Hepatic stellate cell (primary cell): Measurements from ENCODE around the gene RANBP17.

ENCODE experiments used
- DNase-seq: peaks from one replicate; pipeline ENCODE4 v3.0.0; 2011; ENCODE audit warnings: low spot score

The RANBP17 gene

DNA sequence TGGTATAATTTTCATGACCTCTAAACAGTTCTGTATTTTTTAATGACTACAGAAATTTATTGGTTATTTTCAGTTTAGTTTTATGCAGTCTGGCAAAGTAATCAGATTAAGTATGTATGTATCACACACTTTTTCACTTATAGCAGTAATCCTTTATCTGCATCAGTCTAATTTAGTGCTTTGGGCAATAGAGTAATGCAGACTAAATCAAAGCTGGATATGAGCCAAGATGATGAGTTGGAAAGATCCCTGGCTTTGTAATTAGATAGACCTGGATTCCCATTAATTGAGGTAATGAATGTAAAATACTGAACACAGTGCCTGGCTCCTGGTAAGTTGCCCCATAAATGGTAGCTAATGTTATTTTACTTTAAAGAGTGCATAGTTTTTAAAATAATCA, 231.8 kb downstream of the RANBP17 start:
- DNase-seq, result no peak

GRCh38 chr5:171094356-171094755, 232.5 kb downstream of the RANBP17 start:
- no peak for DNase-seq

- no peak for DNase-seq
Observed at GRCh38 chr5:171102877-171103610, 241.2 kb downstream of the RANBP17 start.

DNA sequence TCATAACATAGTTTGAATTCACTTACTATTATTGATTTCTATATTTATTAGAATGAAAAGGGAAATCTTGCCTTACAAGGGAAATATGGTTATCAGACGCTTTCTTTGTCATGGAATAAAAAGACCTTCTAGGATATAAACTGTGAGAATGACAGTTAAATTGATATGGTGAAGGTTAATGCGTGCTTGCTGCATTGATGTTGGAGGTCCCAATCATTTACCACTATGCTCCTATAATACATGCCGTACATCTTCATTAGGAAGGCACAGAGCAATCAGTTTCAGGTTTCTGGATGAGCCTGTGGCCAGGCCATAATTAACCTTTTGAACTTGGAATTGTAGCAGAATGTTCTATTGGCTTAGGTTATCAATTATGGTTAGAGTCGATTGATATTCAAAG, 245.9 kb downstream of the RANBP17 start:
- DNase-seq, result no peak

DNA sequence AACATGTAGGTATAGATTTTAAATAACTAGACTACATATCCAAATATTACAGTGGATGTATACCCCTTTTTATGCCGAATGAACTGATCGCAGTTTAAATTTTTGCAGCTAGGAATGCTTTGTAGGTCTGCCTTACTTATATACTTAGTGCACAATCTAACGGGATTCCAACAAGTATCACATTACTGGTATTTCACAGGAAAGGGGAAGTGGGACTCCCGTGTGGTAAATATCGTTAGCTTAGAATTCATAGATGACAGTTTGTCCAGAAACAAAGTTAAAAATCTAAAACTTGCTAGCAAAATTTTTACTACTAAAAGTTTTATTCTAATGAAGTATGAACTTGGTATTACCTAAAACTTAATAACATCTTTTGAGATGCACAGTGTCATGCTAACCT, 253.7 kb downstream of the RANBP17 start:
- DNase-seq, result no peak

DNA sequence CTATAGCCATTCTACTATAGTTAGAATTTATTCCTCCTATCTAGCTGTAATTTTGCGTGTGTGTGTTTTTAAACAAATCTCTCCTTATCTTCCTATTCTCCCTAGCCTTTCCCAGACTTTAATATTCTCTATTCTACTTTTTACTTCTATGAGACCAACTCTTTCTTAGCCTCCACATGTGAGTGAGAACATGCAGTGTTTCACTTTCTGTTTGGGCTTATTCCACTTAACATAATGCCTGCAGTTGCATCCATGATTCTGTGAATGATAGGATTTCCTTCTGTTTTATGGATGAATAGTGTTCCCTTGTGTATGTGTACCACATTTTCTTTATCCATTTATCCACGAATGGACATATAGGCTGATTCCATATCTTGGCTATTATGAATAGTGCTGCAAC, 254.9 kb downstream of the RANBP17 start:
- DNase-seq, result no peak

- no peak for DNase-seq
Observed at GRCh38 chr5:171120986-171121622, 259.3 kb downstream of the RANBP17 start.

- no peak for DNase-seq
Observed at GRCh38 chr5:171121638-171122037, 259.8 kb downstream of the RANBP17 start.

DNA sequence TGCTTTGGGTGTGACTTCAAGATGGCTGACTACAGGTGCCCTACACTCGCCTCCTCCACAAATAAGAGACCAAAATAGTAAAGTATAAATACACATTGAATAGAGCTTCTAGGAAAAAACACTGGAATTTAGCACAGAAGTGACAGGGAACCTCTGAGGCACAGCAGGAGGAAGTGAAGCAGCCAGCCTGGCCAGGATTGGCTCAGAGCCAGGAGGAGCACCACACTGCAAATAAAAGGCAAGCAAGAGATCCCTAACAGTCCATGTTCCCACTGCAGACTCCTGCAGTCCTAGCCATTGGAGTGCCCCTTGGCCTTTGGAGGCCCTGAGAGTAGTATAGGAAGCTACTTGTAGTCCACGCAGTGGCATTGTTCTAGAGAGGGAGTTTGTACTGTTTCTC, 260.6 kb downstream of the RANBP17 start:
- no peak for DNase-seq

DNA sequence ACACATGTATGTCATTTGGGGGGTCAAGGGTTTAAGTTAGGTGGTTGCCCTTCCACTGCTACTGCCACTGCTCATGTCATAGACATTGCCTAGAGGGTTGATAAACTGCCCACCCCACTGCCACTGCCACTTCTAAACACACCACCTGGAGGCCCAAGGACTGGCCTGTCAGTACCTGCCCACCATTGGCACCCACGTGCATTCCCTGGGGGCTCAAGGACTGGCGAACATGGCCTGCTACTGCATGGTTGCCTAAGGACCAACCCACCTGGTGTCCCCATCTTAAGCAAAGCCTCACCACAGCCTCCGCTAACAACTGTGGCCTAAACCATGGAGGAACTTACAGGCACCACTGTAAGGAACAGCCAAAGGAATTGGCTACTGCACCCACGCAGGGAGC, 261.6 kb downstream of the RANBP17 start:
- DNase-seq, result no peak

DNA sequence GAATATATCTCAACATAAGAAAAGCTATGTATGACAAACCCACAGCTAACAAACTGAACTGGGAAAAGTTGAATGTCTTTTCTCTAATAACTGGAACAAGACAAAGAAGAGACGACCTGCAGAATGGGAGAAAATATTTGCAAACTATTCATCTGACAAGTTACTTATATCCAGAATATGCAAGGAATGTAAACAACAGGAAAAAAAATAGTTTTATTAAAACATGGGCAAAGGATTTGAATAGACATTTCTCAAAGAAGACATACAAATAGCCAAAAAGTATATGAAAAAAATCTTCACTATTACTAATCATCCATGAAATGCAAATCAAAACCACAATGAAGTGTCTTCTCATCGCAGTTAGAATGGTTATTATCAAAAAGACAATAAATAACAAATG, 265.5 kb downstream of the RANBP17 start:
- no peak for DNase-seq

DNA sequence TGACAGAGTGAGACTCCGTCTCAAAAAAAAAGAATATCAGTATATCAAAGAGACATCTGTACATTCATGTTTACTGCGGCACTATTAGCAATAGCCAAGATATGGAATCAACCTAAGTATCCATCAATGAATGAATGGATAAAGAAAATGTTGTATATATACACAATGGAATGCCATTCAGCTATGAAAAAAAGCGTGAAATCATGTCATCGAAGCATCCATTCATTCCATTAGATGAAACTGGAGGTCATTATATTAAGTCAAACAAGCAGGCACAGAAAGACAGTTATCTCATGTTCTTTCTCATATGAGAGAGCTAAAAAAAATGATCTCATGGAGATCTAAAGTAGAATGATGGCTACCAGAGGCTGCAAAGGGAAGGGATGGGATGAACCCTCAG, 266.3 kb downstream of the RANBP17 start:
- DNase-seq, result no peak

- DNase-seq, result no peak
Observed at GRCh38 chr5:171129308-171129707, 267.5 kb downstream of the RANBP17 start.

GRCh38 chr5:171131497-171131896, 269.7 kb downstream of the RANBP17 start:
- no peak for DNase-seq

- DNase-seq, result peak; percentile 3
Observed at GRCh38 chr5:171137768-171138525, 276.1 kb downstream of the RANBP17 start.

DNA sequence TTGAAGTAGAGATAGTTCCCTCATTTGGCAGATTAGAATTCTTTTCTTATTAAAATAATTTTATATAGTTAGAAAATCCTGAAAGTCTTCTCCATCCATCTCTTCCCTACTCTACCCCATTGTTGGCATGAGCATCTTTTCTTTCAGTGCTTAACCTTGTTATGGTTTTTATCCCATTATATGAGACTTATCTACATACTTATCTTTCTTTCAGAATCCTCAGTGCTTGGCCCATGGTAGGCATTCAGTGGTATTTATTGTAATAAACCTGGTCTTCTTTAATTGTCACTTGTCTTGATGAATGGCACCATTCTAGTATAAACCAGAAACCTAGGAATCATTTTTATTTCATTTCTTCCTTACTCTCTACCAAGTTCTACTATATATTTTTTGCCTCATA, 277.4 kb downstream of the RANBP17 start:
- DNase-seq, result no peak

- no peak for DNase-seq
Observed at GRCh38 chr5:171142617-171143016, 280.8 kb downstream of the RANBP17 start.

GRCh38 chr5:171143171-171143570, 281.4 kb downstream of the RANBP17 start:
- DNase-seq, result no peak

GRCh38 chr5:171143926-171144325, 282.1 kb downstream of the RANBP17 start:
- no peak for DNase-seq

GRCh38 chr5:171149333-171149732, 287.5 kb downstream of the RANBP17 start:
- no peak for DNase-seq

GRCh38 chr5:171149772-171150171, 288.0 kb downstream of the RANBP17 start:
- no peak for DNase-seq

GRCh38 chr5:171152382-171152781, 290.6 kb downstream of the RANBP17 start:
- DNase-seq, result peak; percentile 7

DNA sequence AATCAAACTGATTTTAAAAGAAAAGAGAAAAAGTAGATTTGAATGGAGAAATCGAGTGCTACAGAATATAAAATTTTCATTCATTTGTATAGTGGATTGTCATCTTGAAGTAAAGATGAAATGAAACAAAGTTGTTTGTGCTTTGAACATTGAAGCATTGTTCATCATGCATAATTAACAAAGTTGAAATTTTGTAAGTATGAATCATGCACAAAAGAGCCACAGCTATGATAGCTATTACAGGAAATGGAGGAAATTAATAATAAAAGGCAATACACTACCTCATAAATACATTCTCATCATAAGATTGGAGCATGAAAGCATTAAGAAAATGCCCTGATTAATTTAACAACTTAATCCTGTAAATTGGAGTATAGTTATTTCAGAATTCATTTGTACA, 293.8 kb downstream of the RANBP17 start:
- DNase-seq, result peak; percentile 8
